HepG2 (cell line): Measurements from ENCODE around the gene SH2D6. TPM values are rescaled to one million over a fixed set of nuclear protein-coding genes. Genes with fewer than 3 reads are reported as not detected.

ENCODE experiments used
- FOXA1 ChIP-seq, 2 experiments: fragments of 450-650 bp in 1 of 2; sonication (generic) in 1 of 2; formaldehyde crosslinking in 1 of 2; IDR thresholded peaks; 2 replicates each; pipeline versions ENCODE4 v1.4.0 to v1.6.1; 2016 to 2020; ENCODE audit warnings: missing genetic modification reagents in 1 of 2
- FOXK1 ChIP-seq: sonication (generic); formaldehyde crosslinking; IDR thresholded peaks from 2 replicates; pipeline ENCODE4 v1.4.0; 2020; ENCODE audit warnings: low read depth, missing genetic modification reagents, borderline replicate concordance
- HMG20A ChIP-seq: IDR thresholded peaks from 2 replicates; pipeline ENCODE4 v1.6.1; 2016; ENCODE audit warnings: borderline replicate concordance
- KLF9 ChIP-seq: IDR thresholded peaks from 2 replicates; pipeline ENCODE4 v1.6.1; 2016; ENCODE audit warnings: low read depth
- PAWR ChIP-seq: sonication (generic); formaldehyde crosslinking; IDR thresholded peaks from 2 replicates; pipeline ENCODE4 v1.4.0; 2020; ENCODE audit warnings: missing genetic modification reagents, mild to moderate bottlenecking, borderline replicate concordance
- SP2 ChIP-seq: sonication (generic); formaldehyde crosslinking; IDR thresholded peaks from 2 replicates; pipeline ENCODE4 v1.5.1; 2020; ENCODE audit warnings: mild to moderate bottlenecking, missing genetic modification reagents
- STAT5B ChIP-seq: sonication (generic); formaldehyde crosslinking; IDR thresholded peaks from 2 replicates; pipeline ENCODE4 v1.4.0; 2020; ENCODE audit warnings: missing genetic modification reagents
- ZBTB38 ChIP-seq: sonication (generic); formaldehyde crosslinking; IDR thresholded peaks from 2 replicates; pipeline ENCODE4 v1.5.1; 2020; ENCODE audit warnings: mild to moderate bottlenecking, missing genetic modification reagents
- ZFP36L1 ChIP-seq: sonication (generic); formaldehyde crosslinking; IDR thresholded peaks from 2 replicates; pipeline ENCODE4 v1.8.0; 2022; ENCODE audit warnings: mild to moderate bottlenecking, missing genetic modification reagents, moderate library complexity
- ZNF546 ChIP-seq: sonication (generic); formaldehyde crosslinking; conservative IDR thresholded peaks from 2 replicates; pipeline ENCODE4 v1.8.1; 2023; ENCODE audit warnings: mild to moderate bottlenecking, missing genetic modification reagents
- ZNF597 ChIP-seq: sonication (generic); formaldehyde crosslinking; IDR thresholded peaks from 2 replicates; pipeline ENCODE4 v1.5.0; 2020; ENCODE audit warnings: missing genetic modification reagents
- ZNF605 ChIP-seq: sonication (generic); formaldehyde crosslinking; IDR thresholded peaks from 2 replicates; pipeline ENCODE4 v1.8.0; 2022; ENCODE audit warnings: mild to moderate bottlenecking, missing genetic modification reagents
- ZNF816 ChIP-seq: sonication (generic); formaldehyde crosslinking; IDR thresholded peaks from 2 replicates; pipeline ENCODE4 v1.8.0; 2022; ENCODE audit warnings: missing genetic modification reagents, mild to moderate bottlenecking, borderline replicate concordance
- polyA plus RNA-seq, 8 experiments: library from polyadenylated mRNA; depleted of rRNA in 3 of 8; stranded (reverse) in 7 of 8; unstranded in 1 of 8; fragments of >200 nt; fragmentation: Illumina TruSeq in 4 of 8; extraction: Trizol in 4 of 8; gene quantifications; 2 replicates each; pipeline versions ENCODE4 v1.2.1 to v1.2.3, GENCODE V29; 2011 to 2016; ENCODE audit warnings: low read depth in 4 of 8, missing spikeins in 1 of 8, mixed read lengths in 1 of 8; ENCODE audit not compliant: insufficient read depth in 1 of 8
- total RNA-seq, 5 experiments: library from RNA; depleted of rRNA; stranded (reverse); fragments of >200 nt; fragmentation: Illumina TruSeq; extraction: Trizol; gene quantifications; 2 replicates each; pipeline ENCODE4 v1.2.3, GENCODE V29; 2016; ENCODE audit warnings: low read depth in 1 of 5
- TF ChIP-seq, protein P1 (sequence below): sonication (generic); formaldehyde crosslinking; IDR thresholded peaks from 2 replicates; pipeline ENCODE4 v1.4.0; 2020; ENCODE audit warnings: missing genetic modification reagents
- TF ChIP-seq, protein P2 (sequence below): sonication (generic); formaldehyde crosslinking; IDR thresholded peaks from 2 replicates; pipeline ENCODE4 v1.4.0; 2020; ENCODE audit warnings: low read depth, mild to moderate bottlenecking, missing genetic modification reagents
- TF ChIP-seq, protein P3 (sequence below): sonication (generic); formaldehyde crosslinking; IDR thresholded peaks from 2 replicates; pipeline ENCODE4 v1.5.1; 2020; ENCODE audit warnings: mild to moderate bottlenecking, missing genetic modification reagents, moderate library complexity
- TF ChIP-seq, protein P4 (sequence below): sonication (generic); formaldehyde crosslinking; IDR thresholded peaks from 2 replicates; pipeline ENCODE4 v1.4.0; 2020; ENCODE audit warnings: low read depth, mild to moderate bottlenecking, missing genetic modification reagents
- TF ChIP-seq, protein P5 (sequence below): sonication (generic); formaldehyde crosslinking; IDR thresholded peaks from 2 replicates; pipeline ENCODE4 v1.5.0; 2020; ENCODE audit warnings: missing genetic modification reagents, mild to moderate bottlenecking, borderline replicate concordance

The SH2D6 gene
- total and polyA plus RNA-seq, 2 of the 13 experiments (the other 11 are each of a cell fraction or from before 2014, with no cell fraction given): 0.11 to 0.26 TPM

- TF ChIP-seq, protein P1, sequence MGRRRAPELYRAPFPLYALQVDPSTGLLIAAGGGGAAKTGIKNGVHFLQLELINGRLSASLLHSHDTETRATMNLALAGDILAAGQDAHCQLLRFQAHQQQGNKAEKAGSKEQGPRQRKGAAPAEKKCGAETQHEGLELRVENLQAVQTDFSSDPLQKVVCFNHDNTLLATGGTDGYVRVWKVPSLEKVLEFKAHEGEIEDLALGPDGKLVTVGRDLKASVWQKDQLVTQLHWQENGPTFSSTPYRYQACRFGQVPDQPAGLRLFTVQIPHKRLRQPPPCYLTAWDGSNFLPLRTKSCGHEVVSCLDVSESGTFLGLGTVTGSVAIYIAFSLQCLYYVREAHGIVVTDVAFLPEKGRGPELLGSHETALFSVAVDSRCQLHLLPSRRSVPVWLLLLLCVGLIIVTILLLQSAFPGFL (CRISPR knock-in tag): no peak
- TF ChIP-seq STAT5B (CRISPR knock-in tag): no peak
- TF ChIP-seq PAWR: no peak; the same call in 1 of the 2 replicates
- TF ChIP-seq, protein P2, sequence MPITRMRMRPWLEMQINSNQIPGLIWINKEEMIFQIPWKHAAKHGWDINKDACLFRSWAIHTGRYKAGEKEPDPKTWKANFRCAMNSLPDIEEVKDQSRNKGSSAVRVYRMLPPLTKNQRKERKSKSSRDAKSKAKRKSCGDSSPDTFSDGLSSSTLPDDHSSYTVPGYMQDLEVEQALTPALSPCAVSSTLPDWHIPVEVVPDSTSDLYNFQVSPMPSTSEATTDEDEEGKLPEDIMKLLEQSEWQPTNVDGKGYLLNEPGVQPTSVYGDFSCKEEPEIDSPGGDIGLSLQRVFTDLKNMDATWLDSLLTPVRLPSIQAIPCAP: no peak
- 0 out of 2 replicates have a peak, but pooled peaks have one; percentile 11 for TF ChIP-seq ZBTB38 (CRISPR knock-in tag)
- TF ChIP-seq, protein P3, sequence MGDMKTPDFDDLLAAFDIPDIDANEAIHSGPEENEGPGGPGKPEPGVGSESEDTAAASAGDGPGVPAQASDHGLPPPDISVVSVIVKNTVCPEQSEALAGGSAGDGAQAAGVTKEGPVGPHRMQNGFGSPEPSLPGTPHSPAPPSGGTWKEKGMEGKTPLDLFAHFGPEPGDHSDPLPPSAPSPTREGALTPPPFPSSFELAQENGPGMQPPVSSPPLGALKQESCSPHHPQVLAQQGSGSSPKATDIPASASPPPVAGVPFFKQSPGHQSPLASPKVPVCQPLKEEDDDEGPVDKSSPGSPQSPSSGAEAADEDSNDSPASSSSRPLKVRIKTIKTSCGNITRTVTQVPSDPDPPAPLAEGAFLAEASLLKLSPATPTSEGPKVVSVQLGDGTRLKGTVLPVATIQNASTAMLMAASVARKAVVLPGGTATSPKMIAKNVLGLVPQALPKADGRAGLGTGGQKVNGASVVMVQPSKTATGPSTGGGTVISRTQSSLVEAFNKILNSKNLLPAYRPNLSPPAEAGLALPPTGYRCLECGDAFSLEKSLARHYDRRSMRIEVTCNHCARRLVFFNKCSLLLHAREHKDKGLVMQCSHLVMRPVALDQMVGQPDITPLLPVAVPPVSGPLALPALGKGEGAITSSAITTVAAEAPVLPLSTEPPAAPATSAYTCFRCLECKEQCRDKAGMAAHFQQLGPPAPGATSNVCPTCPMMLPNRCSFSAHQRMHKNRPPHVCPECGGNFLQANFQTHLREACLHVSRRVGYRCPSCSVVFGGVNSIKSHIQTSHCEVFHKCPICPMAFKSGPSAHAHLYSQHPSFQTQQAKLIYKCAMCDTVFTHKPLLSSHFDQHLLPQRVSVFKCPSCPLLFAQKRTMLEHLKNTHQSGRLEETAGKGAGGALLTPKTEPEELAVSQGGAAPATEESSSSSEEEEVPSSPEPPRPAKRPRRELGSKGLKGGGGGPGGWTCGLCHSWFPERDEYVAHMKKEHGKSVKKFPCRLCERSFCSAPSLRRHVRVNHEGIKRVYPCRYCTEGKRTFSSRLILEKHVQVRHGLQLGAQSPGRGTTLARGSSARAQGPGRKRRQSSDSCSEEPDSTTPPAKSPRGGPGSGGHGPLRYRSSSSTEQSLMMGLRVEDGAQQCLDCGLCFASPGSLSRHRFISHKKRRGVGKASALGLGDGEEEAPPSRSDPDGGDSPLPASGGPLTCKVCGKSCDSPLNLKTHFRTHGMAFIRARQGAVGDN (CRISPR knock-in tag): peak; percentile 89
- TF ChIP-seq SP2: no peak
- TF ChIP-seq FOXA1 (IDR thresholded peaks at IDR 0.05): no peak
- peak; percentile 85 for TF ChIP-seq FOXA1 (CRISPR knock-in tag; IDR thresholded peaks at IDR 0.05)
- peak; percentile 72; the same call in 1 of the 2 replicates for TF ChIP-seq ZNF816 (CRISPR knock-in tag)
- TF ChIP-seq ZNF546: peak; percentile 52
- peak; percentile 95 for TF ChIP-seq KLF9 (CRISPR knock-in tag)
- TF ChIP-seq ZNF597 (CRISPR knock-in tag): no peak
- TF ChIP-seq, protein P4, sequence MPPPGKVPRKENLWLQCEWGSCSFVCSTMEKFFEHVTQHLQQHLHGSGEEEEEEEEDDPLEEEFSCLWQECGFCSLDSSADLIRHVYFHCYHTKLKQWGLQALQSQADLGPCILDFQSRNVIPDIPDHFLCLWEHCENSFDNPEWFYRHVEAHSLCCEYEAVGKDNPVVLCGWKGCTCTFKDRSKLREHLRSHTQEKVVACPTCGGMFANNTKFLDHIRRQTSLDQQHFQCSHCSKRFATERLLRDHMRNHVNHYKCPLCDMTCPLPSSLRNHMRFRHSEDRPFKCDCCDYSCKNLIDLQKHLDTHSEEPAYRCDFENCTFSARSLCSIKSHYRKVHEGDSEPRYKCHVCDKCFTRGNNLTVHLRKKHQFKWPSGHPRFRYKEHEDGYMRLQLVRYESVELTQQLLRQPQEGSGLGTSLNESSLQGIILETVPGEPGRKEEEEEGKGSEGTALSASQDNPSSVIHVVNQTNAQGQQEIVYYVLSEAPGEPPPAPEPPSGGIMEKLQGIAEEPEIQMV: no peak
- TF ChIP-seq, protein P5, sequence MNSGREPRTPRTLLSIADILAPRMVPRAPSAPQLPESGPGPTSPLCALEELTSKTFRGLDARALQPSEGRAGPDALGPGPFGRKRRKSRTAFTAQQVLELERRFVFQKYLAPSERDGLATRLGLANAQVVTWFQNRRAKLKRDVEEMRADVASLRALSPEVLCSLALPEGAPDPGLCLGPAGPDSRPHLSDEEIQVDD: no peak
- no peak for TF ChIP-seq ZFP36L1 (CRISPR knock-in tag)
- TF ChIP-seq HMG20A (CRISPR knock-in tag): peak; percentile 33; the same call in 1 of the 2 replicates
- peak; percentile 33; the same call in 1 of the 2 replicates for TF ChIP-seq ZNF605 (CRISPR knock-in tag)
- peak; percentile 68; the same call in 1 of the 2 replicates for TF ChIP-seq FOXK1 (CRISPR knock-in tag)
These were observed 2.2 kb downstream of the SH2D6 start (continued) for GRCh38 chr2:85420536-85421259.
